Measurements from ENCODE around the gene COLGALT1.

- TF ChIP-seq POLR2AphosphoS5 (IDR thresholded peaks at IDR 0.05; ENCODE audit: low read depth, low read length) (peak; percentile 65), REST (IDR thresholded peaks at IDR 0.05; ENCODE audit: insufficient read depth in 1 of 2, low read depth in 2 of 2, low read length in 2 of 2) (peak; percentile 94 to 96)
Observed at GRCh38 chr19:17539238-17540117, 16.0 kb upstream of the COLGALT1 start.

Measured in PFSK-1 (cell line).